ENCODE results near the gene TSSK2.

TSSK2 gene

GRCh38 chr22:19125474-19126308 lies 5.4 kb upstream of the TSSK2 start:
- no peak for DNase-seq

- DNase-seq, result no peak
Observed at GRCh38 chr22:19126309-19127273, 4.5 kb upstream of the TSSK2 start.

GRCh38 chr22:19127329-19128008 lies 3.6 kb upstream of the TSSK2 start:
- DNase-seq, result no peak

- no peak for DNase-seq
Observed at GRCh38 chr22:19128009-19128401, 3.1 kb upstream of the TSSK2 start.

GRCh38 chr22:19128946-19129727 lies 2.0 kb upstream of the TSSK2 start:
- no peak for DNase-seq

- no peak for DNase-seq
Observed at GRCh38 chr22:19129871-19130270, 1.2 kb upstream of the TSSK2 start.

- DNase-seq, result no peak
Observed at GRCh38 chr22:19131685-19132015, 542 bp downstream of the TSSK2 start.

GRCh38 chr22:19132153-19132552 lies 1.0 kb downstream of the TSSK2 start:
- no peak for DNase-seq

GRCh38 chr22:19132693-19133400 lies 1.7 kb downstream of the TSSK2 start:
- no peak for DNase-seq

GRCh38 chr22:19133561-19133960 lies 2.5 kb downstream of the TSSK2 start:
- no peak for DNase-seq

- DNase-seq, result no peak
Observed at GRCh38 chr22:19134176-19134831, 3.2 kb downstream of the TSSK2 start.

GRCh38 chr22:19134874-19135273 lies 3.8 kb downstream of the TSSK2 start:
- DNase-seq, result no peak

- no peak for DNase-seq
Observed at GRCh38 chr22:19136915-19137314, 5.8 kb downstream of the TSSK2 start.

GRCh38 chr22:19137384-19138216 lies 6.5 kb downstream of the TSSK2 start:
- DNase-seq, result no peak

- no peak for DNase-seq
Observed at GRCh38 chr22:19138217-19139000, 7.3 kb downstream of the TSSK2 start.

- DNase-seq, result no peak
Observed at GRCh38 chr22:19139001-19139356, 7.9 kb downstream of the TSSK2 start.

GRCh38 chr22:19139974-19140373 lies 8.9 kb downstream of the TSSK2 start:
- no peak for DNase-seq

- DNase-seq, result no peak
Observed at GRCh38 chr22:19142394-19142793, 11.3 kb downstream of the TSSK2 start.

- DNase-seq, result no peak
Observed at GRCh38 chr22:19143212-19143611, 12.1 kb downstream of the TSSK2 start.

- no peak for DNase-seq
Observed at GRCh38 chr22:19143967-19144400, 12.9 kb downstream of the TSSK2 start.

All from NCI-H524 (cell line).